Measurements from ENCODE around the gene TBC1D2.

The TBC1D2 gene

GRCh38 chr9:98230304-98230703 lies 25.1 kb downstream of the TBC1D2 start:
- no peak overlapping the region for H3K4me2 ChIP-seq (ENCODE audit: low read length)
- H3K4me1 ChIP-seq (ENCODE audit: low read length) = no peaks in the 10 kb centered on the region
- no peaks in the 10 kb centered on the region for H4K20me1 ChIP-seq (ENCODE audit: insufficient read depth, low read length)
- no peak overlapping the region for H2AFZ ChIP-seq (ENCODE audit: low read depth, low read length)
- H3K27me3 ChIP-seq (ENCODE audit: low read depth, low read length) = no peaks in the 10 kb centered on the region
- no peak overlapping the region for H3K4me3 ChIP-seq (ENCODE audit: low read length)
- no peaks in the 10 kb centered on the region for H3K36me3 ChIP-seq (replicated peaks; ENCODE audit: low read depth, low read length)
- H3K9ac ChIP-seq (ENCODE audit: low read length) = no peak overlapping the region
- no peaks in the 10 kb centered on the region for H3K79me2 ChIP-seq (ENCODE audit: low read length)
- no peaks in the 10 kb centered on the region for H3K9me3 ChIP-seq (ENCODE audit: insufficient read depth, low read length)
- TF ChIP-seq EZH2phosphoT487 (IDR thresholded peaks at IDR 0.05; ENCODE audit: low read depth) (no peak), CTCF (IDR thresholded peaks at IDR 0.05; ENCODE audit: low read depth, low read length) (no peak)
- no peak overlapping the region for H3K27ac ChIP-seq (ENCODE audit: low read length)

- Histone ChIP-seq H3K9ac (ENCODE audit: low read length) (no peak overlapping the region), H3K4me3 (ENCODE audit: low read length) (no peak overlapping the region), H3K9me3 (ENCODE audit: insufficient read depth, low read length) (no peaks in the 10 kb centered on the region), H3K27ac (ENCODE audit: low read length) (no peak overlapping the region), H3K4me1 (ENCODE audit: low read length) (no peaks in the 10 kb centered on the region), H3K79me2 (ENCODE audit: low read length) (no peaks in the 10 kb centered on the region), H4K20me1 (ENCODE audit: insufficient read depth, low read length) (no peaks in the 10 kb centered on the region), H2AFZ (ENCODE audit: low read depth, low read length) (no peak overlapping the region), H3K36me3 (replicated peaks; ENCODE audit: low read depth, low read length) (no peaks in the 10 kb centered on the region), H3K4me2 (ENCODE audit: low read length) (no peak overlapping the region), H3K27me3 (ENCODE audit: low read depth, low read length) (no peaks in the 10 kb centered on the region)
- TF ChIP-seq CTCF (IDR thresholded peaks at IDR 0.05; ENCODE audit: low read depth, low read length) (no peak), EZH2phosphoT487 (IDR thresholded peaks at IDR 0.05; ENCODE audit: low read depth) (no peak)
These were observed 25.8 kb downstream of the TBC1D2 start for GRCh38 chr9:98229620-98230019.

GRCh38 chr9:98229090-98229395 lies 26.4 kb downstream of the TBC1D2 start:
- no peaks in the 10 kb centered on the region for H4K20me1 ChIP-seq (ENCODE audit: insufficient read depth, low read length)
- no peaks in the 10 kb centered on the region for H3K27me3 ChIP-seq (ENCODE audit: low read depth, low read length)
- no peak overlapping the region for H3K27ac ChIP-seq (ENCODE audit: low read length)
- no peaks in the 10 kb centered on the region for H3K4me1 ChIP-seq (ENCODE audit: low read length)
- H3K4me3 ChIP-seq (ENCODE audit: low read length) = no peak overlapping the region
- no peak overlapping the region for H3K4me2 ChIP-seq (ENCODE audit: low read length)
- H3K79me2 ChIP-seq (ENCODE audit: low read length) = no peaks in the 10 kb centered on the region
- no peaks in the 10 kb centered on the region for H3K36me3 ChIP-seq (replicated peaks; ENCODE audit: low read depth, low read length)
- no peak overlapping the region for H2AFZ ChIP-seq (ENCODE audit: low read depth, low read length)
- no peak for TF ChIP-seq EZH2phosphoT487 (IDR thresholded peaks at IDR 0.05; ENCODE audit: low read depth)
- TF ChIP-seq CTCF (IDR thresholded peaks at IDR 0.05; ENCODE audit: low read depth, low read length) = no peak
- no peaks in the 10 kb centered on the region for H3K9me3 ChIP-seq (ENCODE audit: insufficient read depth, low read length)
- H3K9ac ChIP-seq (ENCODE audit: low read length) = no peak overlapping the region

- Histone ChIP-seq H3K4me2 (ENCODE audit: low read length) (no peak overlapping the region), H3K36me3 (replicated peaks; ENCODE audit: low read depth, low read length) (no peaks in the 10 kb centered on the region), H3K9me3 (ENCODE audit: insufficient read depth, low read length) (no peaks in the 10 kb centered on the region), H4K20me1 (ENCODE audit: insufficient read depth, low read length) (no peaks in the 10 kb centered on the region), H3K9ac (ENCODE audit: low read length) (no peak overlapping the region), H2AFZ (ENCODE audit: low read depth, low read length) (no peak overlapping the region), H3K27ac (ENCODE audit: low read length) (no peak overlapping the region), H3K27me3 (ENCODE audit: low read depth, low read length) (no peaks in the 10 kb centered on the region), H3K4me1 (ENCODE audit: low read length) (no peaks in the 10 kb centered on the region), H3K79me2 (ENCODE audit: low read length) (no peaks in the 10 kb centered on the region), H3K4me3 (ENCODE audit: low read length) (no peak overlapping the region)
- no peak for TF ChIP-seq CTCF (IDR thresholded peaks at IDR 0.05; ENCODE audit: low read depth, low read length)
- no peak for TF ChIP-seq EZH2phosphoT487 (IDR thresholded peaks at IDR 0.05; ENCODE audit: low read depth)
These were observed 26.9 kb downstream of the TBC1D2 start for GRCh38 chr9:98228392-98229089.
